ENCODE data around the gene SLC22A17.
"Not testable (repeated sequence)": the region's sequence is repeated elsewhere in the genome, so short reads cannot be mapped to it uniquely, and the experiment has no call there.

DNA sequence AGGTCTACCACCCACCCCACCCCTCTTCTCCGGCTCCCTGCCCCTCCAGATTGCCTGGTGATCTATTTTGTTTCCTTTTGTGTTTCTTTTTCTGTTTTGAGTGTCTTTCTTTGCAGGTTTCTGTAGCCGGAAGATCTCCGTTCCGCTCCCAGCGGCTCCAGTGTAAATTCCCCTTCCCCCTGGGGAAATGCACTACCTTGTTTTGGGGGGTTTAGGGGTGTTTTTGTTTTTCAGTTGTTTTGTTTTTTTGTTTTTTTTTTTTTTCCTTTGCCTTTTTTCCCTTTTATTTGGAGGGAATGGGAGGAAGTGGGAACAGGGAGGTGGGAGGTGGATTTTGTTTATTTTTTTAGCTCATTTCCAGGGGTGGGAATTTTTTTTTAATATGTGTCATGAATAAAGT, 26.9 kb downstream of the SLC22A17 start:
- TF ChIP-seq, protein P1, sequence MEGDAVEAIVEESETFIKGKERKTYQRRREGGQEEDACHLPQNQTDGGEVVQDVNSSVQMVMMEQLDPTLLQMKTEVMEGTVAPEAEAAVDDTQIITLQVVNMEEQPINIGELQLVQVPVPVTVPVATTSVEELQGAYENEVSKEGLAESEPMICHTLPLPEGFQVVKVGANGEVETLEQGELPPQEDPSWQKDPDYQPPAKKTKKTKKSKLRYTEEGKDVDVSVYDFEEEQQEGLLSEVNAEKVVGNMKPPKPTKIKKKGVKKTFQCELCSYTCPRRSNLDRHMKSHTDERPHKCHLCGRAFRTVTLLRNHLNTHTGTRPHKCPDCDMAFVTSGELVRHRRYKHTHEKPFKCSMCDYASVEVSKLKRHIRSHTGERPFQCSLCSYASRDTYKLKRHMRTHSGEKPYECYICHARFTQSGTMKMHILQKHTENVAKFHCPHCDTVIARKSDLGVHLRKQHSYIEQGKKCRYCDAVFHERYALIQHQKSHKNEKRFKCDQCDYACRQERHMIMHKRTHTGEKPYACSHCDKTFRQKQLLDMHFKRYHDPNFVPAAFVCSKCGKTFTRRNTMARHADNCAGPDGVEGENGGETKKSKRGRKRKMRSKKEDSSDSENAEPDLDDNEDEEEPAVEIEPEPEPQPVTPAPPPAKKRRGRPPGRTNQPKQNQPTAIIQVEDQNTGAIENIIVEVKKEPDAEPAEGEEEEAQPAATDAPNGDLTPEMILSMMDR (IDR thresholded peaks at IDR 0.05 in 2 of 3, conservative IDR thresholded peaks at IDR 0.05 in 1 of 3; ENCODE audit: borderline replicate concordance in 1 of 3, insufficient read depth in 1 of 3, low read depth in 2 of 3, low read length in 2 of 3), result not testable (repeated sequence)
- TF ChIP-seq POLR2A (IDR thresholded peaks at IDR 0.05; ENCODE audit: borderline replicate concordance, extremely low read depth, insufficient read depth, insufficient read length); EZH2phosphoT487 (IDR thresholded peaks at IDR 0.05; ENCODE audit: borderline replicate concordance); RAD21 (IDR thresholded peaks at IDR 0.05; ENCODE audit: low read depth); EZH2 (IDR thresholded peaks at IDR 0.05); ZFX (IDR thresholded peaks at IDR 0.05); ZNF274 (IDR thresholded peaks at IDR 0.05; ENCODE audit: low read depth, low read length); POLR2AphosphoS5 (IDR thresholded peaks at IDR 0.05; ENCODE audit: low read depth, low read length): not testable (repeated sequence)
- TF ChIP-seq, protein P2, sequence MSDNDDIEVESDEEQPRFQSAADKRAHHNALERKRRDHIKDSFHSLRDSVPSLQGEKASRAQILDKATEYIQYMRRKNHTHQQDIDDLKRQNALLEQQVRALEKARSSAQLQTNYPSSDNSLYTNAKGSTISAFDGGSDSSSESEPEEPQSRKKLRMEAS (IDR thresholded peaks at IDR 0.05), result not testable (repeated sequence)
